ENCODE data around the gene TFIP11.
A peak's percentile ranks its signal among the peaks of the same experiment; 100 is the strongest.

Gene TFIP11

DNA sequence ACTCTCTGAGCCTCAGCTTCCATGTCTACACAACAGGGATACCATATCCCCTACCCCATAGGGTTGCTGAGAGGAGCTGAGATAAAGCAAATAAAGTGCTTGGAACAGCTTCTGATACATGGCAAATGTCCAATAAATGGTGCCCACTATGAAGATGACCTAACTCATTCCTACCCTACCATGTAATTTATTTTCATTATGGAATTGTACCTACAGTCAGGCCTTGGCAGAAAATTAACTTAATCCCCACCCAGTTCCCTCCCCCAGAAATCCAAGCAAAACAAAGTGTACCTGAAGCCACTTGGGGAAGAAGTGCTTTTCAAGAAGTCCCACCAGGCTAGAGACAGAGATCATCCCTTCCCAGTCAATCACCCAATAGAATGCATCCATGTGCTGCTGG lies 17.8 kb downstream of the TFIP11 start:
- H3K9me3 ChIP-seq = peaks cover 6% of the 10 kb centered on the region; the same call in 1 of the 2 replicates
- H3K9ac ChIP-seq = no peak overlapping the region
- peaks cover 96% of the 10 kb centered on the region for H3K4me1 ChIP-seq
- H3K4me2 ChIP-seq = peak overlapping the region; percentile 94; the same call in 1 of the 2 replicates
- H3K27ac ChIP-seq = no peak overlapping the region
- H3K4me3 ChIP-seq = no peak overlapping the region
- H3K36me3 ChIP-seq = peaks cover 100% of the 10 kb centered on the region
- no peak for TF ChIP-seq Cebpa-rat (IDR thresholded peaks at IDR 0.05)
- H3K27me3 ChIP-seq = no peaks in the 10 kb centered on the region
- peaks cover 7% of the 10 kb centered on the region; the same call in 1 of the 2 replicates for H4K20me1 ChIP-seq

DNA sequence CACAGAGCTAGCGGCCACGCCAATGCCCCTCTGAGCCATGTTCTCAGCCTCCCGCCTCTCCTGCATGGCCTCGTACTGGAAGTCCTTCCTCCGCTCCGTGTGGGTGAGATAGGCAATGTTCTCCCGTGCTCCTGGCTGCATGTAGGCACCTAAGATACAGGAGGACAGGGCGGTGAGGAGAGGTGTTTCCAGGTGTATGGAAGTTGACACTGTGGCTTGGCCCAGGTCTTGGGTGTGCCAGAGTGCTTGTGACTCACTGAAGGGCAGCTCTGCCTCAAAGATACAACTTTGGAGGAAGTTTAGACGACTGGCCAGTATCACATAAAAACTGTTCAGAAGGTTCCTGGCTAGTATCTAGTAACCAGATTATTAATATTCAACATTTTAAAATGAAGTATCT lies 20.1 kb downstream of the TFIP11 start:
- no peak for TF ChIP-seq Cebpa-rat (IDR thresholded peaks at IDR 0.05)
- Histone ChIP-seq H3K4me2 (peak overlapping the region; percentile 94; the same call in 1 of the 2 replicates), H3K4me1 (peaks cover 96% of the 10 kb centered on the region), H3K27ac (peak overlapping the region; percentile 98), H3K4me3 (no peak overlapping the region), H3K36me3 (peaks cover 87% of the 10 kb centered on the region), H3K9me3 (no peaks in the 10 kb centered on the region), H3K9ac (peak overlapping the region; percentile 100; the same call in 1 of the 2 replicates), H4K20me1 (peaks cover 6% of the 10 kb centered on the region; the same call in 1 of the 2 replicates), H3K27me3 (no peaks in the 10 kb centered on the region)

DNA sequence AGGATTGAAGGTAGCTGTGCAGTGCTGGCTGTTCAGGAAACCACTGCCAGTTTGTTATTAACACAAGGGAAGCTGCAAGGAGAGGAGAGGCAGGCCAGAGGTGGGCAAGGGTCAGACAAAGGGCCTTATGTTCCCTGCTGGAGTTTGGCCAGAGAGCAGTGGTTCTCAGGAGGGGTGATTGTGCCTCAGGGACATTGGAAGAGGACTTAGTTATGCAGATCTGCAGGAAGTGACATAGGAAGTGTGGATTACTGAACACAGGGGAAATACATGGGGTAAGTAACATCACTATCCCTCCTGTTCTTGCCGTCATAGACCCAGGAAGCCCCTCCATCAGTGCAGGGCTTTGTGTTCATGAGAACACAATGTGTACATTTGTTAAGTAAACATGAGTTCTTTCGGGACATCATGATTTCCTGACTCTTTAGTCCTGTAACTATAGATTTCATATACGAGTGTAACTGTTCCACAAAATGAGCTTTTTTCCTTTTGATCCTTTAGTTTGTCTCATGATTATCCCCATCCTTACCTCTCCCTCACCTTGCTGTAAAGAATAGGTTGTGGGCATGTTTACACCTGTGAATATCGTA lies 22.7 kb downstream of the TFIP11 start:
- Histone ChIP-seq H3K36me3 (peaks cover 60% of the 10 kb centered on the region), H3K4me1 (peaks cover 100% of the 10 kb centered on the region), H3K27ac (peak overlapping the region; percentile 98), H4K20me1 (no peaks in the 10 kb centered on the region; the same call in 1 of the 2 replicates), H3K4me3 (peak overlapping the region; percentile 90), H3K4me2 (peak overlapping the region; percentile 94), H3K9ac (peak overlapping the region; percentile 100), H3K27me3 (no peaks in the 10 kb centered on the region), H3K9me3 (no peaks in the 10 kb centered on the region)
- TF ChIP-seq Cebpa-rat (IDR thresholded peaks at IDR 0.05) = no peak

- H3K9ac ChIP-seq = peak overlapping the region; percentile 100
- peaks cover 87% of the 10 kb centered on the region for H3K4me1 ChIP-seq
- no peaks in the 10 kb centered on the region for H3K9me3 ChIP-seq
- TF ChIP-seq Cebpa-rat (IDR thresholded peaks at IDR 0.05) = no peak
- peaks cover 45% of the 10 kb centered on the region for H3K36me3 ChIP-seq
- H3K4me3 ChIP-seq = peak overlapping the region; percentile 90
- H3K4me2 ChIP-seq = peak overlapping the region; percentile 94
- no peaks in the 10 kb centered on the region for H3K27me3 ChIP-seq
- H4K20me1 ChIP-seq = no peaks in the 10 kb centered on the region
- peak overlapping the region; percentile 98 for H3K27ac ChIP-seq
Observed at GRCh38 chr22:26487996-26488395, 24.3 kb downstream of the TFIP11 start.

DNA sequence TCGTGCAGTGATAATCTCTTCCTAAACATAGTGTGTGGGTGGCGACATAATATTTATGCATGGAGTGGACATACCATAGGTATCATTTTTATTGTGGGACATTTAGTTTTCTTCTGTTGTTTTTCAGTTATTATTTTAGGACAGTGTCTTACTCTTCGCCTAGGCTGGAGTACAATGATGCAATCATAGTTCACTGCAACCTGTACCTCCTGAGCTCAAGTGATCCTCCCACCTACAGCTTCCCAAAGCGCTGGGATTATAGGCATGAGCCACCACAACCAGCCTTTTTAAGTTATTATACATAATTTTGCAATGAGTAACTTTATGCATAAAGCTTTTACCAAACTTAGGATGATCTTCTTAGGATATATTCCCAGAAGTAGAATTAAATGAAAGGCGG lies 25.9 kb downstream of the TFIP11 start:
- H3K9me3 ChIP-seq = no peaks in the 10 kb centered on the region
- peak overlapping the region; percentile 90 for H3K4me3 ChIP-seq
- H3K4me1 ChIP-seq = peaks cover 78% of the 10 kb centered on the region
- no peaks in the 10 kb centered on the region for H4K20me1 ChIP-seq
- peak overlapping the region; percentile 94 for H3K4me2 ChIP-seq
- H3K9ac ChIP-seq = peak overlapping the region; percentile 100
- TF ChIP-seq Cebpa-rat (IDR thresholded peaks at IDR 0.05) = 0 out of 2 replicates have a peak, but pooled peaks have one; percentile 26
- peaks cover 29% of the 10 kb centered on the region for H3K36me3 ChIP-seq
- H3K27ac ChIP-seq = peak overlapping the region; percentile 98
- no peaks in the 10 kb centered on the region for H3K27me3 ChIP-seq

DNA sequence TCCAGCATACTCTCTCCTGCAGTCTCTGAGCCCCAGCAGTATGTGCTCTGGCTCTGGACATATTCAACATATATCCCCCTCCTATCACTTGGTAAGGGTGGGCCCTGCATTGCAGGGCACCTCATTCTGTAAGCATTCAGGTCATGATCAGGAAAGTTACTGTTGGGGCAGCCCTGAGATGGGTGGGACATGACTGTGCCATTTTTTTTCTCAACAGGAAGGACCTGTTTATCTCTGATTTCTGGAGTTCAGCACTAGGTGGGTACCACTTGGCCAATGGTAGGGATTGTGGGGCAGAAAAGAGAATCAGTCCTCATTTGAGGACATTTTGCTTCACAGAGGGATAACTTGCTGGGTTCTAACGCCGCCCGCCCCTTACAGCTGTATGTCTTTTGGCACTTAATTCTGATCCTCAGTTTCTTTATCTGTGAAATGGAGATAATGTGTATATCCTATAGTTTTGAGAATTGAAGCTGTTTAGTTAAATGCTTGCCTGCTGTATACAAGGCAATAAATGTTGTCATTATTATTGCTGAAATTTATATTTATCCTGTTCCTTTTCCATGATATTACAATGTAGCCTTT lies 26.4 kb downstream of the TFIP11 start:
- peak overlapping the region; percentile 94 for H3K4me2 ChIP-seq

DNA sequence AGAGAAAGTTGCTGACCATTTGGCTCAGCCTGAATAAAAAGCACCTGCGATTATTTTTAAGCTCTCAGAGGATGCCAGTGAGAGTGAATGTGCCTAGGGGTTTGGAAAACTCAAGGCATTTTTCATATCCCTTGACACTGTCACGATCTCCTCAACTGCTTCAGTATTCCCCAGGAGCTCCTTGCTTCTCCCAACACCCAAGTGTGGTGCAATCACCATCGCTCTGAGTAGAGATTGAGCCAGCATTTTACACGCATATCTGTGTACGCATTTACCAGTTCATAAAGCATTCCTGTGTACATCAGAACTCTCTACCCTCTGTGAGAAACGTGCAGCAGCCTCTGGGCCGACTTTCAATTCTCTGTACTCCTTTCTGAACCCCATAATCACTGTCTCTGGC lies 27.3 kb downstream of the TFIP11 start:
- Histone ChIP-seq H3K9ac (peak overlapping the region; percentile 100), H4K20me1 (no peaks in the 10 kb centered on the region), H3K4me1 (peaks cover 64% of the 10 kb centered on the region), H3K27me3 (no peaks in the 10 kb centered on the region), H3K4me2 (peak overlapping the region; percentile 94), H3K27ac (peak overlapping the region; percentile 98), H3K9me3 (no peaks in the 10 kb centered on the region), H3K4me3 (peak overlapping the region; percentile 90), H3K36me3 (peaks cover 15% of the 10 kb centered on the region)
- no peak for TF ChIP-seq Cebpa-rat (IDR thresholded peaks at IDR 0.05)

More for the DNA sequence above, 26.4 kb downstream of the TFIP11 start:
- H4K20me1 ChIP-seq = no peaks in the 10 kb centered on the region
- H3K27ac ChIP-seq = peak overlapping the region; percentile 98
- H3K4me3 ChIP-seq = peak overlapping the region; percentile 90
- peaks cover 73% of the 10 kb centered on the region for H3K4me1 ChIP-seq
- H3K36me3 ChIP-seq = peaks cover 24% of the 10 kb centered on the region
- peak overlapping the region; percentile 100 for H3K9ac ChIP-seq
- H3K27me3 ChIP-seq = no peaks in the 10 kb centered on the region
- H3K9me3 ChIP-seq = no peaks in the 10 kb centered on the region
- TF ChIP-seq Cebpa-rat (IDR thresholded peaks at IDR 0.05) = no peak

GRCh38 chr22:26484360-26484706 lies 27.9 kb downstream of the TFIP11 start:
- no peaks in the 10 kb centered on the region for H4K20me1 ChIP-seq
- no peaks in the 10 kb centered on the region for H3K9me3 ChIP-seq
- peak overlapping the region; percentile 90 for H3K4me3 ChIP-seq
- peaks cover 8% of the 10 kb centered on the region for H3K36me3 ChIP-seq
- no peak for TF ChIP-seq Cebpa-rat (IDR thresholded peaks at IDR 0.05)
- no peaks in the 10 kb centered on the region for H3K27me3 ChIP-seq
- peaks cover 57% of the 10 kb centered on the region for H3K4me1 ChIP-seq
- peak overlapping the region; percentile 94 for H3K4me2 ChIP-seq
- peak overlapping the region; percentile 98 for H3K27ac ChIP-seq
- H3K9ac ChIP-seq = peak overlapping the region; percentile 100

DNA sequence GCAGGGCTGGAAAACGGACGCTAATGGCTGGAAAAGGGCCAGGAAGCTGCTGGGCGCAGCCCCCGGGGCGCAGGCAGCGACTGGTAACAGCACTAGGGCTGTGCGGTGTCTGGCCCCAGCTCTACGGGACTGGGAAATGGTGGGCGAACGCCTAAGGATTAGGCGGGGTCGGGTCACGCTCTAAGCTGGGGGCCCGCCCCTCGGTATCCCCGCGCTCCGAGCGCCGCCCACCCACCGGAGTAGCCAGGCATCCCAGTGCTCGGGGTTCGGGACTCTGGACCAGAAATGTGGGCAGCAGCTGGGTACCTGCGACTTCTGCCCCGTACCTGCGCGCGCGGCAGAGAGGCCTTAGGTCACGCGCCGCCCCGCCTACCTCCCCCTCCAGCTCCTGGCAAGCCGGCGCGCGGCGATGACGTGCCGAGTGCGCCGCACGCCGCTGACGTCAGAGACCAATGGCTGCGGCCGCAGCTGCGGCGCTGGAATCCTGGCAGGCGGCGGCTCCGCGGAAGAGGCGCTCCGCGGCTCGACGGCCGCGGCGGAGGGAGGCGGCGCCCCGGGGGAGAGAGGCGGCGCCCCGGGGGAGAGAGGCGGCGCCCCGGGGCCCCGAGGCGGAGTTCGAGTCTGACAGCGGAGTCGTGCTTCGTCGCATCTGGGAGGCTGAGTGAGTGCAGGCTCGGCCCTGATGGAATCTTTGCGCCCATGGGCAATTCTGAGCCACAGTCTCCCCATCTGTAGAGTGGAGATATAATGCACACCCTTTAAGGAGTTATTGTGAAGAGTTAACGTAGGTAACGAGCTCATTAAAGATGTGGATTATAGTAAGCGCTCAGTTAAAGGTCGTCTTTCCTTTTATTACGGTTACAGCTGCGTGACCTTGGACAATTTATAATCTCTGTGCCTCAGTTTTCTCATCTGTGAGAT lies 28.6 kb downstream of the TFIP11 start, which contains the start of the genes HPS4 and SRRD:
Gene HPS4 (minus strand): TSS at position 345 of the 921 bp plus-strand sequence. CDS start 2,021 bp downstream, outside the sequence.
Gene SRRD (plus strand): TSS at position 439 of the 921 bp plus-strand sequence. CDS start 14 bp downstream, at position 453.
- H3K9ac ChIP-seq = peak within 1 kb of the TSS; percentile 100
- H3K4me3 ChIP-seq = peak within 1 kb of the TSS; percentile 90
- H3K36me3 ChIP-seq = peaks cover 2% of the 10 kb centered on the region
- H3K4me2 ChIP-seq = peak within 1 kb of the TSS; percentile 94
- no peak for TF ChIP-seq Cebpa-rat (IDR thresholded peaks at IDR 0.05)
- H3K4me1 ChIP-seq = peaks cover 51% of the 10 kb centered on the region
- peak within 1 kb of the TSS; percentile 98 for H3K27ac ChIP-seq
- H3K27me3 ChIP-seq = no peaks in the 10 kb centered on the region
- H3K9me3 ChIP-seq = no peaks in the 10 kb centered on the region
- no peaks in the 10 kb centered on the region for H4K20me1 ChIP-seq
